HG02885 (cell line): ENCODE data around the gene HDAC4.

Experiments
- ATAC-seq: cut with Tn5 transposase; IDR thresholded peaks from one replicate; pipeline ENCODE4 v1.9.1; 2021; ENCODE audit warnings: mild to moderate bottlenecking; ENCODE audit not compliant: unreplicated experiment, poor library complexity

Gene HDAC4

GRCh38 chr2:239274391-239275043 is 126.3 kb downstream of the HDAC4 start:
- no peak for ATAC-seq

DNA sequence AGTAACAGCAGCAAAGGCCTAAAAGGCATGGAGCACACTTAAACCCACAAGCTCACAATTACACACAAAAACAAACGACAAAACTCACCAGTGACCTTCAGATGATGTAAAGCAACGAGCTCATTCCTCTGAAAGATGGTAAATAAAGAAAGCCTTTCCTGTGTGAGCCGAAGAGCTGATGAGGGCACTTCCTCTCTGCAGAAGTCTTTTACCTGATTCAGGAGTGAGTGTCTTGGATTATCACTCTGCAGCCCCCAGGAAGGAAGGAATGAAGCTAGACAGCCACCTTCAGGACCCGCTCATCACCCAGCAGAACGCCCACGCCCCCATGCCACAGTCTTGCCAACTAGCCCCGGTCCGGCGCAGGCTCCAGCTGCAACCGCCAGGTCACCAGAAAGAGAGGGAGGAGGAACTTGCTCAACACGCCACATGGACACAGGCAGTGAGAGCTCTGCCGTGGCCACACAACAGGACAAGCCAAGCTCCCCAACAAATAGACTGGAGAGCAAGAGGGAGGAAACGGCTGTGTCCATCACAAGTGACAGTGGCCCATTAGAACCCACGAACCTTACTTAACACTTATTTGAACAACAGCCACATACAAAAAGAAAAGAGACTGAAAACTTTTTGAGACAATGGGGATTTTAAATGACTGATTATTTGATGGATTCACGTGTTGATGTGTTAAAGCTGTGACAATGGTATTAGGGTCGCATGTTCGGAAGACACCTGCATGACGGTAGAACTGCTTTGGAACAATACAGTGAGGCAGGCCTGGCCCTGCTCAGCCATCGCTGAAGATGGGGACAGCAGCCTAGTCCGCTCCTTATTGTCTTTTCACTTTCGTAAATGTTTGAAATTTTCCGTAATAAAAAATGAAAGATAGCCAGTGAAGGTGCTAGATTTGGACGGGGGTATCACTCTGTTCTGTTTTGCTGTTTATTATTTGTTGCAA is 127.3 kb downstream of the HDAC4 start:
- no peak for ATAC-seq

- no peak for ATAC-seq
These were observed 128.2 kb downstream of the HDAC4 start for GRCh38 chr2:239272626-239273025.

GRCh38 chr2:239271882-239272281 is 128.9 kb downstream of the HDAC4 start:
- no peak for ATAC-seq

DNA sequence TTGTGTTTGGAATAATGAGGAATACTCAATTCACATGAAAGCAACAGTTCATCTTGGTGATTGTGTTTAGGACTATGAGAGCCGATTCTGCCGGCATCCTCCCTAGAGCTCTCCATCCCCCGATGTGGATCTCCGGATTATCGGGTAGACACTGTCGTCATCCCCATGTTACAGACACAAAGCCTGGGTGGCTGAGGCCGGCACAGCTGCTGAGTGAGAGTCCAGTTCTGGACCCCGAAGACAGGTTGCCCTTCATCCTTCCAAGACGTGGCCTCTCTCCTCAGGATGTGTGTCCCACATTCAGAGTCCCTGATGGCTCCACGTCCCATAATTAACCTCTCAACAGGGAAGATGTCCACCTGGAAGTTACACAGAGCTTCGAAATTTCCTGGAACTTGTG is 129.3 kb downstream of the HDAC4 start:
- no peak for ATAC-seq

GRCh38 chr2:239269916-239270315 is 130.9 kb downstream of the HDAC4 start:
- ATAC-seq, result no peak

DNA sequence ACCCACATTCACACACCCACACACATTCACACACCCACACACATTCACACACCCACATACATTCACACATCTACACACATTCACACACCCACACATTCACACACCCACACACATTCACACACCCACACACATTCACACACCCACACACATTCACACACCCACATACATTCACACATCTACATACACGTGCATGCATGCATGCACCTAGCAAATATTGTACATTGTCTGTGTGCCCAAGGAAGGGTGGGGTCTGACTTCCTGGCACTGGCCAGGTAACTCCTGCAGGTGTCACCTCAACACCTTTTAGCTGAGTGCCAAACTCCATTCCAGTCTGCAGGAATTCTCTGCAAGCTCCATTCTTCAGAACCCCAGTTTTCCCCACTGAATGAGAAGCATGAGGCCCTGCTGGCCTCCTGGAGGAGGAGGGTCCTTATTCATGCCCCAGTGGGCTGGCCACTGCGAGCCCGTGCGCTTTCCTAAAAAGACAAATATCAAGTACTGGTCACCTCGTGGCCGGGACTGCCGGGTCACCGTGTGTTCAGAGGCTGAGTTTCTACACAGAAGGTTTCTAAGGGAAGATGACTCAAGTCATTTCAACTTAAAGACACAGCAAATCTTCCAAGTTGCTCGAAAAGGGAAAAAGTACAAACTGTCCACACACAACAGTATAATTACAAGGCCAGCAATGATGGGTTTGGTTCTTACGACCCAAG is 131.5 kb downstream of the HDAC4 start:
- no peak for ATAC-seq

DNA sequence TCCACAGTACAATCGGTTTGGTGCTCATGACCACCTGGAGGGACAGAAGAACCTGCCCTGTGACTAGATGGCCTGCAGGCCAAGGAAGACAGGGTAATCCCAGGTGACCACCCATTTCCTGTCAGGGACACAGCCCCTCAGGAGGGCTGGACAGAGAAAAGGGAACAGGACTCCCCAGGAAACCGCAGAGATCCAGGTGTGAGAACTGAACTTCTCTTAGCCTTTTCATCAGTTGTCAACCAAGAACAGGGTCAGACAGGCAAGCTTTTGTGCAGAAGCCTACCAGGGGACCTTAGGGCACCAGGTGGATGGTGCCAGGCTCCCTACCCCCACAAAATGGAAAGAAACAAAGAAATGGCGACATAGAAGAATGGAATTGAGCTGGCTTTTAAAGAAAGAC is 132.3 kb downstream of the HDAC4 start:
- no peak for ATAC-seq

- ATAC-seq, result no peak
These were observed 132.7 kb downstream of the HDAC4 start for GRCh38 chr2:239268082-239268481.

DNA sequence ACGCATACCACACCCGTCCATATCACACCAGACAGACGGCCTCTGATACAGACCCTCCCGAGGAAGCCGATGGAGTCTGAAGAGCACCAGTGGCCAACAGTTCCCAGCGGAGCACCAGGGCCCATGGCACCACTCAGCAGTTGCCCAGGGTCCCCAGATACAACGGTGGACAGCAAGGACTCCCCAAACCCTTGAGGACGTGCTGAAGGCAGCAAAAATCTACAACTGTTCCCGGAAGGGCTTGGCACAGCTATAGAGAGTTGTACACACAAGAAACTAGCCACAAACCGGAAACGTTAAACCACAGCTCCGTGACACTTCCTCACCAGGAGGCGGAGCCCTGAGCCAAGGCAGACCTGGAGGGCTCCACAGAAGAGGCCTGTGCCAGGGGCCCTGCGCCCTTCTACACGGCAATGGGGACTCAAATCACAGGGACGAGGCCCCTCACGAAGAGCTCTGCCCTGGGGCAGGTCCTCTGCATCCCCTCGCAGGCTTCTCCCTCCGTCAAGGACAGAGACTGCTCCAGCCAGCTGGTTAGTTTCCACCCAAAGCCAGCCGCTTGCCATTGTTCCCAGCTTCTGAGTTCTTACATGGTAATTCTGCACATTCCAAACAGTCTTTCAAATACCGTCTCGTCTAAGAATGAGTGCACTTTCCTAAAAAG is 133.4 kb downstream of the HDAC4 start:
- ATAC-seq, result peak; percentile 87

DNA sequence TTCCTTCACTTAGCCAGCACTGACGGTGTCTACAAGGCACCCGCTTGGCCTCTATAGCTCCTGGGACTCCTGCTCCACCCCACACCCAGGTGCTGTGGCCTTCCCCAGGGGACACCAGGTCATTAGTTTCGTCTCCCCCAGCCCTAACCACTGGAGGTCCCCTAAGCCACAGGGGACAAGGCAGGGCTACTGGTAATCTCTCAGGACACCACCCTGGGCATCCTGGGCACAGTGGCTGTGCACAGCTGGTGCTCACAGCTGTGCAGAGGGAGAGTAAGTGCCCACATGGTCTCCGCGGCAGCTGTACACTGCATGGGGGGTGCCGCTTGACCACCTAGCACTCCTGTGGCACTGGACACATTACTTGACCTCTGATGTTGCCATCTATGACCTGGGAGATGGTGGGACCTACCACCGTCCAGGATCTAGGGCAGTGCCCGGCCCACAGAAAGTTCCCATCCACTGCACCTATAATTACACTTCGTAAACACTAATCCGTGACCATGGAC is 134.0 kb downstream of the HDAC4 start:
- ATAC-seq, result no peak

DNA sequence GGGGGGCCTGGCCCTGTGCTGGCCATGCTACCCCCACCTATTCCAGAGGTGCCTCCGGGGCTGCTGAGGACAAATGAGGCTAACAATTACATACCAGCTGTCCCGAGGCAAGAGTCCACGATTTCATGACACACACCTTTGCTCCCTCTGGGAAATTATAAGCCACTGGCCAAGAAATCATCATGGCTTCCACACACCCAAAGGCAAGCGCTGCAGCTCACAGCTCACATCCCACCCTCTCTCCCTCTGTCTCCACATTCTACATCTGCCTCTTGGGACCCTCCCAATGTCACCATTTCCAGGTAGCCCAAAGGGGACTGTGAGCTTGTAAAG is 134.4 kb downstream of the HDAC4 start:
- no peak for ATAC-seq

DNA sequence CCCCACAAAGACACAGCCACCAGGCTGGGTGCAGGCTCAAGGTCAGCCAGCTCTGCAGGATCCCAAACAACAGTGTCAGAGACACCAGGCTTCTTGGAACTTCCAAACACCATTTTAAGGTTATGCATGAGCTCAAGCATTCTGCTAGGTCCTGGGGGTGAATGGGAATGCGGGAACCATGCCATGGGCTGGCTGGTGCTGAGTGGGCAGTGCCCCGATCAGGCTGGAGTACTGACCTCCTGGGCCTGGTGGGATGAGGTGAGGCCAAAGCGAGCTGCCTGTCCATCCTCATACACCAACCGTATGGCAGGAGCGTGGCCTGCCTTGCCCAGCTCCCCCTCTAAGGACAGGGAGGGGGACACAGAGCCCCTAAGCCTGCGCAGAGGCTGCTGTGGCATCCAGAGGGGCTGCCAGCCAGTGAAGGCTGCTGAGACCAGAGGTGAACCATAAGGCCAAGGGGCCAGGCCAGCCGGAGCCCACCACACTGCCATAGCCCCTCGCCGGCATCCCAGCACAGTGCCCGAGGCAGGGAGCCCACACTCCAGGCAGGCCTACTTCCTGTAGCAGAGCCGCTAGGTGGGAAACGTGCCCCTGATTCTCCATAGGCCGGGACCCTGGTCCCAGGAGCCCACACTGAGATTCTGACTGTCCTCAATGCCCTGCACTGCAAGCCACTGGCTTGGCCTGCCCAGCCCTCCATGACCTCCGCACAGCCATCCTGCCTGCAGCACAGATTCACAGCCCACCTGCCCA is 135.0 kb downstream of the HDAC4 start:
- ATAC-seq, result no peak

GRCh38 chr2:239264838-239265651 is 135.8 kb downstream of the HDAC4 start:
- ATAC-seq, result peak; percentile 41

- ATAC-seq, result no peak
These were observed 136.4 kb downstream of the HDAC4 start for GRCh38 chr2:239264492-239264837.

GRCh38 chr2:239263669-239264491 is 136.9 kb downstream of the HDAC4 start:
- no peak for ATAC-seq

DNA sequence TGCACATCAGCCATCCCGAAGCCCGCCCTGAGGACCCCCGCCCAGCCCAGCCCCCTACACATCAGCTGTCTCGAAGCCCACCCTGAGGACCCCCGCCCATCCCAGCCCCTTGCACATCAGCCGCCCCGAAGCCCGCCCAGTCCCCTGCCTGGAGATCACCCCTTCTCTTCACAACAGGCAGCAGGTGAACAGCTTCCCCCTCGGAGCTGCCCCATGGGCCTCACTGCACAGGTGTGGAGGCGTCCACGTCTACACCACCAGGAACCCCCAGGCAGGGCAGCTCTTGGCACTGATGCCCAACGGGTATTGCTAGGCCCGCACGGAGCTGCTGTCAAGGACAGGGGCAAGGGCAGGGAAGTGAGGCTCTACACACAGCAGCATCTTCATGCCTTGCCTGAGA is 137.6 kb downstream of the HDAC4 start:
- ATAC-seq, result no peak
